HG03565 (cell line): ENCODE measurements around the gene MYOCD.

Source experiments
- ATAC-seq: cut with Tn5 transposase; IDR thresholded peaks from one replicate; pipeline ENCODE4 v1.9.1; 2021; ENCODE audit warnings: mild to moderate bottlenecking, moderate library complexity; ENCODE audit not compliant: unreplicated experiment

Gene MYOCD

GRCh38 chr17:12642034-12642433 lies 23.7 kb upstream of the MYOCD start:
- ATAC-seq = no peak

DNA sequence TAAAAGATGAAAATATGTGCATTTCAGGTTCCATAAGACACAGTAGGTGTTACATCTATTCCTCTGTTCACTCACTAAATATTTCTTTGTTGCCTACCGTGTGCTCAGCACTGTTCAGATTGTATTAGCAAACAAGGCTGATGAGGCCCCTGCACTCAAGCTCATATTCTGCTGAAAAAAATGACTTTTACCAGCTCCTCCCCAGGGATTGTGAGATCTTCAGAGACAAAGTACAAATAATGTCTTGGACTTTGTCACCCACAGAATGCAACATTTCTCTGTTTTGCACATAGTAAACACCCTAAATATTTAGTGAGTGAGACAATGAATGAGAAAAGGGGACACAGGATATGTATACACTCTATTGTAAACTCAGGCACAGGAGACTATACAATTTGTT lies 21.9 kb upstream of the MYOCD start:
- no peak for ATAC-seq

- ATAC-seq = no peak
Measured at GRCh38 chr17:12644623-12645022, 21.1 kb upstream of the MYOCD start.

GRCh38 chr17:12646761-12647422 lies 18.8 kb upstream of the MYOCD start:
- ATAC-seq = no peak

DNA sequence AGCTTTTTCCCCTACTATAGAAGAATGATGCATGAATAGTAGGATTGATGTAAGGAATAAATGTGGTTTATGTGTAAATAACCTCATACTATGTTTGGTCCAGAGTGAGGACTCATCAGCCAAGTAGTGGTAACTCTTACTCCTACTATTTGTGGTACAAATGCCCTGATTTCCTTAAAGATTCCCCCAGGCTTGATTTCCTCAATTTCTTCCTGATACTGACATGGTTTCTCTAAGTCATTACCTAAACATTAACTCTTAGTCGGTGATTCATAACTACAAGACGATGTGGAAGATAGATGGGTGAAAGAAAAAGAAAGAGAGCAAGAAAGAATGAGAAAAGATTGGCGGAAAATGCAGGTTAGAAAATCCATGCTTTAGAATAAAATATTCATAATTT lies 17.2 kb upstream of the MYOCD start:
- no peak for ATAC-seq

DNA sequence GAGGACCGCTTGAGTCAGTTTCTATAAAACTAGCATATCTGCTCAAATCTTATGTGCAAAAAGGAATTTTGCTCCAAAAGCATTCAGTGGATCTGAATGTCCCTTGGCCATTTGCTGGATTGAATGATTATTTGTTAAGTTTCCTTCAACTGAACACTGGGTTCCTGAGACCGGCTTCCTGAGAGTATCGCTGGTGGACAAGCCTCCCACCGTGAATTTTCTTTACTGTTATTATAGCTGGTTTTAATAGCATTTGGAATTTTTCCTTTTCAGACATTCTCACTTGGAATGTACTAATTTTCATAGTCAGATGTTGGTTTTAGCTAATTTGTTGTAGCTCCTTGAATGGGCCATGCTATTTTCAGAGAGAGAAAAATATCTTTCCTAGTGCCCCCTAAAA lies 9.8 kb upstream of the MYOCD start:
- no peak for ATAC-seq

GRCh38 chr17:12656354-12656753 lies 9.3 kb upstream of the MYOCD start:
- ATAC-seq = no peak

- no peak for ATAC-seq
Measured at GRCh38 chr17:12659500-12659899, 6.2 kb upstream of the MYOCD start.

GRCh38 chr17:12664252-12664651 lies 1.4 kb upstream of the MYOCD start:
- ATAC-seq = no peak

DNA sequence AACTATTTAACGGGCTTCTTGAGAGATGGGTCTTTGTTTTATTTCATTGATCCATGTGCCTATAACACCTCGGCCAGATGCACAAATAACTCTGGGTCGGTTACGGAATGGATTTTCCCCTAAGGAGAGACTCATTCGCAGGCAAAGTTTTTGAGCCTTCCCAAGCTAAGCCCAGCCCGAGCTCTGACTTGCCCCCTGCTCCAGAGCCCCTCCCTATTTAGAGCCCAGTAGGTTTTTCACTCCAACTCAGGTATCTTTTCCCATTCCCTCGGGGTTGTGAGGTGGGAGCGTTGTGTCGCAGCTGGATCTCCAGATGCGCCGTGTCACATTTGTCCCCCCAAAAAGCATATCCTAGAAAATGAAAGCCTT lies 812 bp upstream of the MYOCD start:
- no peak for ATAC-seq

DNA sequence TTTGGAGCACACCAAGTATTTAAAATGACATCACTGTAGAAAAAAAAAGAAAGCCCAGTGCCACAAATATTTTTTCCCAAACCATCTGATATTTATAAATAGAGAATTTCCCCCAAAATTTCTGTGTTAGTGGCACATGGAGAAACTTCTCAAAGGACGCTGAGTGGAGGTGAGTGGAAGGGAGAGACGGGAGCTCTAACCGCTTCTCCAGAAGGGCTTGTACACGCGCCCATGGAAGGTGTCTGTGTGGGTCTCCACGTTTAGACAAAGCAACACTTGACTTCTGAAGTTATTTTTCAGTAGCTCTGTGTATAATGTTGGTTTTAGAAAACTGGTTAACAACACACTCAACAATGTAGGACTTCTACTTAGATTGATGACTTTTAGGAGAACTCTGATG lies 1.0 kb downstream of the MYOCD start:
- ATAC-seq = no peak

DNA sequence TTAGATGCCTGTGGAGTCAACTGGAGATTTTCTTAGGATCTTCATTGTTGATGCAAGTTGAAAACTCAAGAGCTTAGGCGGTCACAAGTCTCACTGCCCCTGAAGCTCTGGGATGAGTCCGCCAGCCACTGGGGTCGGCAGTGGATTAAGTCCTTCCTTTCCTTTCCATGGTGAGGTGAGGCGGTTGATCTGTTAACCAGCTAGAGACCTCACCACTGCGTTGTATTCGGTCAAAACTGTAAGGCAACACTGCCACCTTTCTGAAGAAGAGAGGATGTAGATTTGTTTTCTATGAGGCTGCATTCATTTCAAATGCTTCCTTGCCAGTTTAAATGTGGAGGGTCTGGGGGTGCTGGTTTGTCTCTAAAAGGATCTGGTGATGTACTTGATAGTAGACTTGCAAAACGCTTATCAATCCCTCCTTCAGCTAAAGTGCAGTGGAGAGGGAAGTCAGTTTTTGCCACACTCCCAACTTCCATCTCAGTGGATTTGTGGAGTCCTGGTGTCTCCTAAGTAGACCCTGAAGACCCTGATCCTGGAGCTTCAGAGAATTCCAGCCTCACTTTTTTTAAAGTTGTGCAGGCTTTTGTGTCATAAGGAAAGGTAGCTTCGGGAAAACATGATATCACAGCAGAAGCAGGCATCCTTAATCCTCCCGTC lies 1.7 kb downstream of the MYOCD start:
- ATAC-seq = no peak

DNA sequence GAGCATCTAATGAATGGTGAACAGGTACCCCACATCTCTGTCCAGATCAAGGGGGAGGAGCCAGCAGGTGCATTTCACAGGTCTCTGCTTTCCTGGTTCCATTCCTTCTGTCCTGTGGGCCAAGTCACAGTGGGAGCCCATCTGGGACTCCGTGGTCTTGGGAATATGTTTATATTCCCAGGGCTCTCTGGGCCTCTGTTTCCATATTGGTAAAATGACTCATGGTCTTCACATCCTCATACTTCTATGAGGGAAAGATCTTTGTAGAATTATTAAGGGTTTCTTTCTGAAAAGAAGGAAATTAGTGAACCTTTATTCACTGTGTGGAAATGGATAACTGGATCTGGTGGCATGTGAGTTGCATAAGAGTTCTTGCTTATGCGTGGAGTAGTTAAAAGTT lies 6.2 kb downstream of the MYOCD start:
- ATAC-seq = no peak

GRCh38 chr17:12672947-12673346 lies 7.3 kb downstream of the MYOCD start:
- no peak for ATAC-seq

DNA sequence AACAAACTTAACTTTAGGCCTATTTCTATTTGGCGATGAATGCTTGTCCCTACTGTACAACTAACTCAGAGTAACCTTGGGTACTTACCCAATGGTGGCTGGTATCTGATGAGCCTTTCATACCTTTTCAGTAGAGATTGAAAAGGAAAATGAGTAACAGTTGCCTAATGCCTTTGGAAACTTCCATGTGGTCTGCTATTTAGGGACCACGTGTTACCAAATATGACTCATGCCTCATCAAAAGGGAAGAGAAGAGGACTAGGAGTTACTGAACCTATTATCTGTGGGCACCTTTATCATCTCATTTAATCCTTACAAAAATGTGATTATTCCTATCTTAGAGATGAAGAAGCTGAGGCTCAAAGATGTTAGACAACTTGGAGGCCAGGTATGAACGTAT lies 8.1 kb downstream of the MYOCD start:
- no peak for ATAC-seq

- no peak for ATAC-seq
Measured at GRCh38 chr17:12680407-12680897, 14.8 kb downstream of the MYOCD start.

GRCh38 chr17:12680993-12681392 lies 15.3 kb downstream of the MYOCD start:
- ATAC-seq = no peak

GRCh38 chr17:12683299-12683698 lies 17.6 kb downstream of the MYOCD start:
- ATAC-seq = no peak

DNA sequence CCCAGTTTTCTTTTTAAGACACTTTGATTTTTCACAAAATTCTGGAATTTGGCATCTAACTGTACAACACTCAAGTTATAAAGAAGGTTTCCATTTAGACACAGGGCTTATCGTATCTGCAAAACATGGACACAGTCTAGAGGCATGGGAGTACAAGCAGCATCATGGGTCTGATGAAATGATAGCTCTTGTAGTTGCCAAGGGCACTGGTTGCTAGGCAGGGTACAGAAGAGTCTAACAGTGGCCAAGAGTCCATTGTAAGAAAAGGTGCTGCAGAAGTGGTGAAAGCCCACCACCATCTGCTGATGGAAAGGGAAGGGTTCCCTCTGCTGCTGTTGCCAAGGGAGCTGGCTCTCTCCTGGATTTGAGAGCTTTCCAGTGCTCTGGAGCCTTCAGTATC lies 20.8 kb downstream of the MYOCD start:
- no peak for ATAC-seq

DNA sequence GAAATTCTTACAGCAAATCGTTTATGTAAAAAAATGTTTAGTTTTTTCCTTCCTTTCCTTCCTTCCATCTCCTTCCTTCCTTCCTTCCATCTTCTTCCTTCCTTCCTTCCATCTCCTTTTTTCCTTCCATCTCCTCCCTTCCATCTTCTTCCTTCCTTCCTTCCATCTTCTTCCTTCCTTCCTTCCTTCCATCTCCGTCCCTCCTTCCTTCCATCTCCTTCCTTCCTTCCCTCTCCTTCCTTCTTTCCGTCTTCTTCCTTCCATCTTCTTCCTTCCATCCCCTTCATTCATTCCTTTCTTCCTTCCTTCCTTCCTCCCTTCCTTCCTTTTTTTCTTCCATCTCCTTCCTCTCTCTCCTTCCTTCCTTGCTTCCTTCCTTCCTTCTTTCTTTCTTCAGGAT lies 22.7 kb downstream of the MYOCD start:
- no peak for ATAC-seq

- ATAC-seq = no peak
Measured at GRCh38 chr17:12691173-12691572, 25.5 kb downstream of the MYOCD start.

GRCh38 chr17:12693640-12694039 lies 27.9 kb downstream of the MYOCD start:
- no peak for ATAC-seq

- ATAC-seq = no peak
Measured at GRCh38 chr17:12706070-12706469, 40.4 kb downstream of the MYOCD start.
